Fibroblast of the aortic adventitia (primary cell): Measurements from ENCODE around the gene SH3TC1. TPM values are rescaled to one million over a fixed set of nuclear protein-coding genes. Genes with fewer than 3 reads are reported as not detected.

Experiments
- DNase-seq: peaks from one replicate; pipeline ENCODE4 v3.0.0-alpha.2; 2010; ENCODE audit warnings: low read depth
- H3K4me3 ChIP-seq: 2 replicates; pipeline ENCODE4 v1.5.1; 2011; ENCODE audit warnings: low read depth, mild to moderate bottlenecking, control low read depth, low read length, moderate library complexity
- total RNA-seq: library from RNA; depleted of rRNA; stranded (reverse); fragments of >200 nt; gene quantifications from 2 replicates; pipeline ENCODE4 v1.2.3, GENCODE V29; 2012; ENCODE audit warnings: low replicate concordance
- TF ChIP-seq, protein P1 (sequence below): IDR thresholded peaks from 2 replicates; pipeline ENCODE4 v1.5.1; 2011; ENCODE audit warnings: mild to moderate bottlenecking, low read length, control low read depth, inconsistent platforms; ENCODE audit not compliant: insufficient read depth

SH3TC1 gene
- total RNA-seq, 1 donor = 1.5 TPM

DNA sequence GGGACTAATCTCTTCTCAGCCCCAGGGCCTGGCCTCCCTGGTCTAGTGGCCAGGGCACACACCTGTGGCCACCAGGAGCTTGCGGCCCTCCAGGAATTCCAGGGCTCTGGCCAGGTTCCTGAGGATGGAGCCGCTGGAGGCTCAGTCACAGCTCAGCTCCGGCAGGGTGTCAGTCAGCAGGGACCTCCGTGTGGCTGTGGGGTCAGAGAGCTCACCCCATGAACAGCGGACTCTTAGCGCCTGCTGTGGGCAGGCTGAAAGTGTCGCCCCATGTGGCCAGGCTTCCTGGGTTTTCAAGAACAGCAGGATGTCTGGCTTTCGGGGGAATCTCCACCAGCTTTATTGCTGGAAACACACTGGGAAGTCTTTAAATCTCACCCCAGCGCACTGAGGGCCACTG is 19.3 kb upstream of the SH3TC1 start:
- no peak overlapping the region for H3K4me3 ChIP-seq
- no peak for DNase-seq
- TF ChIP-seq, protein P1, sequence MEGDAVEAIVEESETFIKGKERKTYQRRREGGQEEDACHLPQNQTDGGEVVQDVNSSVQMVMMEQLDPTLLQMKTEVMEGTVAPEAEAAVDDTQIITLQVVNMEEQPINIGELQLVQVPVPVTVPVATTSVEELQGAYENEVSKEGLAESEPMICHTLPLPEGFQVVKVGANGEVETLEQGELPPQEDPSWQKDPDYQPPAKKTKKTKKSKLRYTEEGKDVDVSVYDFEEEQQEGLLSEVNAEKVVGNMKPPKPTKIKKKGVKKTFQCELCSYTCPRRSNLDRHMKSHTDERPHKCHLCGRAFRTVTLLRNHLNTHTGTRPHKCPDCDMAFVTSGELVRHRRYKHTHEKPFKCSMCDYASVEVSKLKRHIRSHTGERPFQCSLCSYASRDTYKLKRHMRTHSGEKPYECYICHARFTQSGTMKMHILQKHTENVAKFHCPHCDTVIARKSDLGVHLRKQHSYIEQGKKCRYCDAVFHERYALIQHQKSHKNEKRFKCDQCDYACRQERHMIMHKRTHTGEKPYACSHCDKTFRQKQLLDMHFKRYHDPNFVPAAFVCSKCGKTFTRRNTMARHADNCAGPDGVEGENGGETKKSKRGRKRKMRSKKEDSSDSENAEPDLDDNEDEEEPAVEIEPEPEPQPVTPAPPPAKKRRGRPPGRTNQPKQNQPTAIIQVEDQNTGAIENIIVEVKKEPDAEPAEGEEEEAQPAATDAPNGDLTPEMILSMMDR = no peak

DNA sequence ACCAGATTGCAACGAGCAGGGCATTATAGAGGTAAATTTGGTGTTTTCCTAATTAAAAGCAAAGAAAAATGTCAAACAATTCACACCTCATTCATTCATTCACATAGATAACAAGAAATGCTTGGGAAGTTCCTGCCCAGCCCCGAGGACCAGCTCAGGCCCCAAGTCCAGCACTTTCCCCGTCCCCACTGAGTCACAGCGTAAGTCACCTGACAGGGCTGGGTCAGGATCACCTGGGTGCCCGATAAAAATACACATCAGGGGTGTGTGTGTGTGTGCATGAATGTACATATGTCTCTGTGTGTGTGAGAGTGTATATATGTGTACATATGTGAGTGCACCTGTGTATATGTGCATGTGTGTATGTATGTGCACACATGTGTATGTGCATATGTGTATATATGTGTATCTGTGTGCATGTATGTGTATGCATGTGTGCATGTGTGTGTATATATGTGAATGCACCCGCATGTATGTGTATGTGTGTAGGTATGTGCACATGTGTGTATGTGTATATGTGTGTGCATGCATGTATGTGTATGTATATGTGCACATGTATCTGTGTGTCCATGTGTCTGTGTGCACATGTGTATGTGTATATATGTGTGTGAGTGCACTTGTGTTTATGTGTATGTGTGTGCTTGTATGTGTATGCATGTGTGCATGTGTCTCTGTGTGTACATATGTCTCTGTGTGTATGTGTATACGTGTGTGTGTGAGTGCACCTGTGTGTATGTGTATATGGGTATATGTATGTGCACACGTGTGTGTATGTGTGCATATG is 18.6 kb upstream of the SH3TC1 start:
- TF ChIP-seq, protein P1 = no peak
- no peak for DNase-seq
- no peak overlapping the region for H3K4me3 ChIP-seq

DNA sequence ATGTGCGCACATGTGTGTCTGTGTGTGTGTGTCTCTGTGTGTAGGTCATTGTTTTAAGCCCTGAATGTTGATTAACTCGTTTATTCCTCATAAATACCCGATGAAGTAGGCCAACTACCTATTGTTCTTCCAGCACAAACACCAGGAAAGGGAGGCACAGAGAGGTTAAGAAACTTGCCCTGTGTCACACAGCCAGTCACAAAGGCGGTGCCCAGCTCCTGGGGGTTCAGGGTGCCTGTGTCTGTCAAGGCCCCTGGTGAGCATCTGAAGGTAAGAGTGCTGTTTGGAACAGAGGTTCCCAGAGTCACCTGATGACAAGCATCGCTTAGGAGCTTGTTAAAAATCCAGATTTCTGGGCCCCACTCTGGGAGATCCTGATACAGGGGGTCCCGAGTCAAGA is 18.0 kb upstream of the SH3TC1 start:
- no peak overlapping the region for H3K4me3 ChIP-seq
- TF ChIP-seq, protein P1 = no peak
- DNase-seq = no peak

- TF ChIP-seq, protein P1 = no peak
- DNase-seq = no peak
- no peak overlapping the region for H3K4me3 ChIP-seq
Observed at GRCh38 chr4:8181844-8182243, 17.2 kb upstream of the SH3TC1 start.

DNA sequence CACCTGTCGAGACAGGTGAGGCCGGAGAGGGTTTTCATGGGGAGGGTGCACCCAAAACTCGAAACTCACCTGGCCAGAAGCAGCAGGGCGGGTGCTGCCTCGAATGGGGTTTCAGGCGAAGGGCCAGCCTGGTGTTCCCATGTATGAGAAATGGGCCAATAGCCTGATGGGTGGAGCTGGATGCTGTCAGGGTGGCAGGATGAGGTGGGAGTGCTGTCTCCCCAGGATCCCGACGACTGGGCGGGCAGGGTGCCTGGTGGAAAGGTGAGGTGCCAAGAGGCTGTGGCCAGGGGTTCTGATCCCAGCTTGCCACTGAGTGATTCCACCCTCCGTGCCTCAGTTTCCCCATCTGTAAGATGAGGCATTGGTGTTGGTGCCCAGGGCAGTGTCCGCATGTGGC is 16.8 kb upstream of the SH3TC1 start:
- no peak for DNase-seq
- H3K4me3 ChIP-seq = no peak overlapping the region
- TF ChIP-seq, protein P1 = no peak

DNA sequence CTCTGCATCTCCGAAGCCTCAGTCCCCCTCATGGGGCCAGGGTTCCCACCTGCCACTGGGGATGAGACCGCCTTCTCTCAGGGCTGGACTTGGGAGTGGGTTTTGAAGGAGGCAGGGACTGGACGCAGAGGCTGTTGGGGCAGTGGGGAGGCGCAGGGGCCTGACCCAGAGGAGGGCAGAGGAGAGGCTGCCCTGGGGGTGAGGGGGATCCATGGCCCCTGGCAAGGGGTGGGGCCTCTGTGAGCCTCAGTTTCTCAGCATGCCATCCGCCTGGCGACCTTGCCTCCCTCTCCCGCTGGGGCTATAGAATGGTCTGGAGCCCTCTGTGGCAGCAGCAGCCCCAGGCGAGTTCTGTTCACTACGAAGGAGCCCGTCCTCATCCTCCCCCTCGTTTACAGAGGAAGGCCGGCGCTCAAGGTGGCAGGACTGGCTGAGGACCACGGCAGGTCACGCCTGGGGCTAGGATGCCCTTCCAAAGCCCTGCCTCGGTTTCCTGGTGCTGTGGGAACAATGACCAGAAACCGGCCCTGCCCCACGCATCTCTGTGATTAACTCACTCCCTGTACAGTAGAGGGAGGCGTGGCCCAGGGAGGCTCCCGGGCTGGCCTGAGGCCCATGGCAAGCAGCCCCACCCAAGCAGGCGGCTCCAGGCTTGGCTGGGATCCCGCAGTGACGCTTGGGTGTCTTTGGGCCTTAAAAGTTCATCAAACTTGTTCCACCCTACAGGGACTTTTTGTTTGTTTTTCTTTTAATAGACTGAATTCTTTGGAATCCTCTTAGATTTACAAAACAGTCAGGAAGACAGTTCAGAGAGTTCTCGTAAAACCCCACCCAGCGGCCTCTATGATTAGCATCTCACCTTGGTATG is 16.0 kb upstream of the SH3TC1 start:
- TF ChIP-seq, protein P1 = no peak
- H3K4me3 ChIP-seq = no peak overlapping the region
- DNase-seq = peak; percentile 87
